ENCODE data around the gene ZNF341.

- TF ChIP-seq CTCF (optimal IDR thresholded peaks at IDR 0.05 in 1 of 3, IDR thresholded peaks at IDR 0.05 in 1 of 3, conservative IDR thresholded peaks at IDR 0.05 in 1 of 3; ENCODE audit: extremely low read depth in 1 of 3, insufficient read depth in 2 of 3, low read length in 3 of 3) (no peak), EZH2 (IDR thresholded peaks at IDR 0.05; ENCODE audit: low read length) (no peak)
Observed at GRCh38 chr20:33826270-33826897, 94.6 kb downstream of the ZNF341 start.

All from keratinocyte (primary cell).